ENCODE measurements around the gene ZEB1. TPM values are rescaled to one million over a fixed set of nuclear protein-coding genes. Genes with fewer than 3 reads are reported as not detected.
A peak's percentile ranks its signal among the peaks of the same experiment; 100 is the strongest.

Gene ZEB1
- total RNA-seq, 1 donor from 2014 or later, result 85.4 TPM

DNA sequence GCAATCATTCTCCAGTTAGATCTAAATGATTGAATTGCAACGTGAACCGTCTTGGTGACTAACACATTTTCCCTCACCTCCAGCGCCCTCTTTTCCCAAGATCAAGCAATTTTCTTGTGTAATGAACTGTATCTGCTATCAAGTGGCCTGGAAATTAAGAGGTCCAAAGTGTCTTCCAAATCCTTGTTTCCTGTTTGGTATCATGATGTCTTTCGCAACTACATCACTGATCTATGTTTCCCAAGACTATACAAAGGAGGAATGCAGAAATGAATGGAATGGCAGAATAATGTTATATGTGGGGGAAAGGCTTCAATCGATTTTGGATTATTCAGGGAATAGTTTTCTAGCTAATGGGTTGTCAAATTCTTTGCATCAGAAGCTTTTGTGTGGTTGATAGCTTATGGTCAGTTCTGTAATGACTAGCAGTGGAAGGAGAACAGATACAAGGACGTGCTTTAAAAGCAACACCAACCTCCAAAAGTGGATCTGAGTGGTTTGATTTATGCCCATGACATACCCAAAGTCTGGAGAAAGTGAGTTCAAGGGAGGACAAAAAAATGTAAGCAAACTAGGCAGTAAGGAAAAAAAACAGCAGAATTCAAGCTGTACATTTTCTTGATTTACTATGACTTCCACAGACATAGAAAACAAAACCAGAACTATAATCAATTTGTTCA, 14.6 kb upstream of the ZEB1 start:
- no peaks in the 10 kb centered on the region for H3K27me3 ChIP-seq (ENCODE audit: low read depth)
- TF ChIP-seq CTCF (IDR thresholded peaks at IDR 0.05; ENCODE audit: borderline replicate concordance), result no peak
- intact Hi-C loops (cut with micrococcal nuclease), result no loop called here
- H3K36me3 ChIP-seq, result no peaks in the 10 kb centered on the region
- H3K4me3 ChIP-seq, result no peak overlapping the region
- H3K27ac ChIP-seq (replicated peaks), result no peak overlapping the region
- no peak for DNase-seq
- no peaks in the 10 kb centered on the region for H3K9me3 ChIP-seq (replicated peaks)
- H3K4me1 ChIP-seq, result no peaks in the 10 kb centered on the region

- intact Hi-C loops (cut with micrococcal nuclease), result no loop called here
- no peaks in the 10 kb centered on the region for H3K9me3 ChIP-seq (replicated peaks)
- no peak overlapping the region for H3K4me3 ChIP-seq
- no peak overlapping the region for H3K27ac ChIP-seq (replicated peaks)
- no peak for TF ChIP-seq CTCF (IDR thresholded peaks at IDR 0.05; ENCODE audit: borderline replicate concordance)
- H3K4me1 ChIP-seq, result peaks cover 10% of the 10 kb centered on the region
- H3K36me3 ChIP-seq, result no peaks in the 10 kb centered on the region
- H3K27me3 ChIP-seq (ENCODE audit: low read depth), result no peaks in the 10 kb centered on the region
- DNase-seq, result no peak
Observed at GRCh38 chr10:31313396-31313795, 5.6 kb upstream of the ZEB1 start.

GRCh38 chr10:31314256-31315150, 4.5 kb upstream of the ZEB1 start:
- no peak for TF ChIP-seq CTCF (IDR thresholded peaks at IDR 0.05; ENCODE audit: borderline replicate concordance)
- no peak overlapping the region for H3K4me3 ChIP-seq
- intact Hi-C loops (cut with micrococcal nuclease), result no loop called here
- H3K4me1 ChIP-seq, result peaks cover 18% of the 10 kb centered on the region
- H3K27ac ChIP-seq (replicated peaks), result peak overlapping the region; percentile 29
- H3K9me3 ChIP-seq (replicated peaks), result no peaks in the 10 kb centered on the region
- DNase-seq, result no peak
- no peaks in the 10 kb centered on the region for H3K36me3 ChIP-seq
- H3K27me3 ChIP-seq (ENCODE audit: low read depth), result no peaks in the 10 kb centered on the region

GRCh38 chr10:31315453-31315852, 3.6 kb upstream of the ZEB1 start:
- no peak for DNase-seq
- H3K27me3 ChIP-seq (ENCODE audit: low read depth), result no peaks in the 10 kb centered on the region
- intact Hi-C loops (cut with micrococcal nuclease), result no loop called here
- H3K9me3 ChIP-seq (replicated peaks), result no peaks in the 10 kb centered on the region
- peaks cover 24% of the 10 kb centered on the region for H3K4me1 ChIP-seq
- H3K4me3 ChIP-seq, result no peak overlapping the region
- no peaks in the 10 kb centered on the region for H3K36me3 ChIP-seq
- H3K27ac ChIP-seq (replicated peaks), result peak overlapping the region; percentile 29
- TF ChIP-seq CTCF (IDR thresholded peaks at IDR 0.05; ENCODE audit: borderline replicate concordance), result no peak

DNA sequence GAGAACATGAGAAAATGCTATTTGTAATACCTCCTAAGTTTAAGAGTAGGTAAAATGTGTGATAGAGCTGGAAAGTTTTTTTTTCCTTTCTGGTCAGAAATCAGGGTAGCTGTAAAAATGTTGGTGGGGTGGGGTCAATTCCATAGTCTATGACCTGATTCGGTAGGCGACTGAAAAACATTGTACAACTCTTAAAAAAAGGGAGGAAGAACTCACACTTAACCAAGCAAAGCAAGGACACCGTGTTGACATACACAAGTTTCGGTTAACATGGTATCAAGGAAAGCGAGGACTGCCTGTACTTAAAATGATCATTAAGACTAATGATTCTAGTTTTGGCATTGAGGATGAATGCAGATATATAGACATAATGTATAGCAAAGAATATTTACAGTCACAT, 1.8 kb upstream of the ZEB1 start:
- H3K4me3 ChIP-seq, result no peak overlapping the region
- no peaks in the 10 kb centered on the region for H3K36me3 ChIP-seq
- DNase-seq, result no peak
- H3K9me3 ChIP-seq (replicated peaks), result no peaks in the 10 kb centered on the region
- peak overlapping the region; percentile 98 for H3K27ac ChIP-seq (replicated peaks)
- H3K4me1 ChIP-seq, result peaks cover 40% of the 10 kb centered on the region
- no peaks in the 10 kb centered on the region for H3K27me3 ChIP-seq (ENCODE audit: low read depth)
- TF ChIP-seq CTCF (IDR thresholded peaks at IDR 0.05; ENCODE audit: borderline replicate concordance), result no peak
- intact Hi-C loops (cut with micrococcal nuclease), result no loop called here

All from left ventricle myocardium inferior (tissue), 1 donor.